ENCODE data around the gene FBXO7.

FBXO7 gene

DNA sequence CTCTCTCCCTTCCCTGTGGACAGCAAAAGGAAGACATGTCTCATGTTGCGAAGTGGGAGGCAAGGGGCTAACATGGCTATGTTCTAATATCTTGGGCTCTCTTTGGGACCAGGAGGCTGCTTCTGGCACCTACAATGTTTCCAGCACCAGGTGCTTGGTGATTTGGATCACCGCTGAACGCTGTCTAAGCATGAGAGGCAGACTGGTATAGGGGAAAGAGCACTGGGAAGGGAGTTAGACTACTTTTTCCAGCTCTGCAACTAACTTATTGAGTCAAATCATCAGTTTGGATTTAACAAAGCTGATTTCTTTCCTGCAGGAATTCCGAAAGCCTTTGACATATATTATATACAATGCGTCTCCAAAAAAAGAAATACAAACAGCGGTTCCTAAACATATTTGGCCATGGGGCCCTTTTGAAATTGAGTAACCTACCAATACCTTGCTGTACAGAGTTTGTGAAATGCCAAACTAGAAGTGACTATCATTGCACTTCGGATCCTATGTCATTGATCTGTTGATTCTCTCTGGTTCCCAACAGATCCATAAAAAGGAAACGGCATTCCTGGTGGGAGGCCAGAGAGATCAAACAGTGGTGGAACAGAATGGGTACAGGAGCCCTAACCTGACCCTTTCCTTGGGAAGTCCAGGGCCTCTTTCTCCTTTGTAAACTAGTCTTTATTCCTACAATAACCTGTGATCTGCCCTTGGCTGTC, 37.8 kb downstream of the FBXO7 start:
- Histone ChIP-seq H3K36me3 (ENCODE audit: control insufficient read depth in 2 of 2, insufficient read depth in 1 of 2, low read length in 2 of 2) (no peaks in the 10 kb centered on the region), H3K4me3 (ENCODE audit: low read depth, low read length) (no peak overlapping the region), H3K27ac (ENCODE audit: extremely low read depth, low read depth, low read length) (no peak overlapping the region), H3K9me3 (ENCODE audit: control insufficient read depth, insufficient read depth, low read depth, low read length) (no peaks in the 10 kb centered on the region), H3K4me1 (ENCODE audit: control insufficient read depth, insufficient read depth, low read length) (no peaks in the 10 kb centered on the region)
- CTCF ChIA-PET, result no interaction called here
- TF ChIP-seq ZNF426 (tag by site-specific recombination; IDR thresholded peaks at IDR 0.05), result no peak
- no peak for TF ChIP-seq ZNF623 (tag by site-specific recombination; IDR thresholded peaks at IDR 0.05)
- TF ChIP-seq, protein P1, sequence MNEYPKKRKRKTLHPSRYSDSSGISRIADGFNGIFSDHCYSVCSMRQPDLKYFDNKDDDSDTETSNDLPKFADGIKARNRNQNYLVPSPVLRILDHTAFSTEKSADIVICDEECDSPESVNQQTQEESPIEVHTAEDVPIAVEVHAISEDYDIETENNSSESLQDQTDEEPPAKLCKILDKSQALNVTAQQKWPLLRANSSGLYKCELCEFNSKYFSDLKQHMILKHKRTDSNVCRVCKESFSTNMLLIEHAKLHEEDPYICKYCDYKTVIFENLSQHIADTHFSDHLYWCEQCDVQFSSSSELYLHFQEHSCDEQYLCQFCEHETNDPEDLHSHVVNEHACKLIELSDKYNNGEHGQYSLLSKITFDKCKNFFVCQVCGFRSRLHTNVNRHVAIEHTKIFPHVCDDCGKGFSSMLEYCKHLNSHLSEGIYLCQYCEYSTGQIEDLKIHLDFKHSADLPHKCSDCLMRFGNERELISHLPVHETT (tag by site-specific recombination; IDR thresholded peaks at IDR 0.05), result no peak
- TF ChIP-seq ZNF48 (tag by site-specific recombination; IDR thresholded peaks at IDR 0.05), result no peak
- no peak for TF ChIP-seq ZNF837 (tag by site-specific recombination; IDR thresholded peaks at IDR 0.05)
- TF ChIP-seq ZNF510 (tag by site-specific recombination; IDR thresholded peaks at IDR 0.05; ENCODE audit: insufficient replicate concordance), result no peak
- POLR2A ChIA-PET, result no interaction called here

DNA sequence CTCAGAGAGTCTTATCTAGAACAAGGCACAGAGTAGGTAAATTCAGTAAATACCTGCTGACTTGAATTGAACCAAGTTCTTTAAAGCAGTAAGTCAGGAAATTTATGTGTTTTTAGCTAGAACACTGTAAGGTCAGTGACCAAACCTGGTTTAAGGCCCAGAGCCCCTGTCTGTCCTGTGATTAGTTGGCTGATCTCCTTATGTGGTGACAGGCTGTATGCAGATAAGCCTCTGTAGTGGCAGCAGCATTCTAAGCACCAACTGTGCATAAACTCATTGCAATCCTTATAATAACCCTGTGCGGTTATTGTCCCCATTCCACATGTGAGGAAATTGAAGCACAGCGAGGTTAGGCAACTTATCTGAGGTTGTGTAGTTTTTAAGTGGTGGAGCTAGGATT, 40.5 kb downstream of the FBXO7 start:
- no peaks in the 10 kb centered on the region for H3K4me1 ChIP-seq (ENCODE audit: control insufficient read depth, insufficient read depth, low read length)
- ChIA-PET CTCF (interaction anchor here (1.1 to 6.5 kb wide), 2 partner anchors 14 to 108 kb away, joined by 5 to 28 read pairs; no protein-coding TSS in a partner anchor), POLR2A (no interaction called here)
- H3K27ac ChIP-seq (ENCODE audit: extremely low read depth, low read depth, low read length), result no peak overlapping the region
- H3K4me3 ChIP-seq (ENCODE audit: low read depth, low read length), result no peak overlapping the region
- H3K9me3 ChIP-seq (ENCODE audit: control insufficient read depth, insufficient read depth, low read depth, low read length), result no peaks in the 10 kb centered on the region
- no peaks in the 10 kb centered on the region for H3K36me3 ChIP-seq (ENCODE audit: control insufficient read depth in 2 of 2, insufficient read depth in 1 of 2, low read length in 2 of 2)
- TF ChIP-seq ZNF610 (tag by site-specific recombination; IDR thresholded peaks at IDR 0.05; ENCODE audit: borderline replicate concordance), result no peak
- no peak for TF ChIP-seq ZNF132 (tag by site-specific recombination; IDR thresholded peaks at IDR 0.05; ENCODE audit: borderline replicate concordance)
- TF ChIP-seq, protein P2, sequence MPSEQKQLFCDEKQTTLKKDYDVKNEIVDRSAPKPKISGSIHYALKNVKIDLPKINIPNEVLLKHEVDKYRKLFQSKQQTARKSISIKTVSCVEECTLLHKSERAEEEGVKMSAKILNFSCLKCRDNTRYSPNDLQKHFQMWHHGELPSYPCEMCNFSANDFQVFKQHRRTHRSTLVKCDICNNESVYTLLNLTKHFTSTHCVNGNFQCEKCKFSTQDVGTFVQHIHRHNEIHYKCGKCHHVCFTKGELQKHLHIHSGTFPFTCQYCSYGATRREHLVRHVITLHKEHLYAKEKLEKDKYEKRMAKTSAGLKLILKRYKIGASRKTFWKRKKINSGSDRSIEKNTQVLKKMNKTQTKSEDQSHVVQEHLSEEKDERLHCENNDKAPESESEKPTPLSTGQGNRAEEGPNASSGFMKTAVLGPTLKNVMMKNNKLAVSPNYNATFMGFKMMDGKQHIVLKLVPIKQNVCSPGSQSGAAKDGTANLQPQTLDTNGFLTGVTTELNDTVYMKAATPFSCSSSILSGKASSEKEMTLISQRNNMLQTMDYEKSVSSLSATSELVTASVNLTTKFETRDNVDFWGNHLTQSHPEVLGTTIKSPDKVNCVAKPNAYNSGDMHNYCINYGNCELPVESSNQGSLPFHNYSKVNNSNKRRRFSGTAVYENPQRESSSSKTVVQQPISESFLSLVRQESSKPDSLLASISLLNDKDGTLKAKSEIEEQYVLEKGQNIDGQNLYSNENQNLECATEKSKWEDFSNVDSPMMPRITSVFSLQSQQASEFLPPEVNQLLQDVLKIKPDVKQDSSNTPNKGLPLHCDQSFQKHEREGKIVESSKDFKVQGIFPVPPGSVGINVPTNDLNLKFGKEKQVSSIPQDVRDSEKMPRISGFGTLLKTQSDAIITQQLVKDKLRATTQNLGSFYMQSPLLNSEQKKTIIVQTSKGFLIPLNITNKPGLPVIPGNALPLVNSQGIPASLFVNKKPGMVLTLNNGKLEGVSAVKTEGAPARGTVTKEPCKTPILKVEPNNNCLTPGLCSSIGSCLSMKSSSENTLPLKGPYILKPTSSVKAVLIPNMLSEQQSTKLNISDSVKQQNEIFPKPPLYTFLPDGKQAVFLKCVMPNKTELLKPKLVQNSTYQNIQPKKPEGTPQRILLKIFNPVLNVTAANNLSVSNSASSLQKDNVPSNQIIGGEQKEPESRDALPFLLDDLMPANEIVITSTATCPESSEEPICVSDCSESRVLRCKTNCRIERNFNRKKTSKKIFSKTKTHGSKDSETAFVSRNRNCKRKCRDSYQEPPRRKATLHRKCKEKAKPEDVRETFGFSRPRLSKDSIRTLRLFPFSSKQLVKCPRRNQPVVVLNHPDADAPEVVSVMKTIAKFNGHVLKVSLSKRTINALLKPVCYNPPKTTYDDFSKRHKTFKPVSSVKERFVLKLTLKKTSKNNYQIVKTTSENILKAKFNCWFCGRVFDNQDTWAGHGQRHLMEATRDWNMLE (tag by site-specific recombination; conservative IDR thresholded peaks at IDR 0.05; ENCODE audit: low read depth), result no peak
- TF ChIP-seq, protein P3, sequence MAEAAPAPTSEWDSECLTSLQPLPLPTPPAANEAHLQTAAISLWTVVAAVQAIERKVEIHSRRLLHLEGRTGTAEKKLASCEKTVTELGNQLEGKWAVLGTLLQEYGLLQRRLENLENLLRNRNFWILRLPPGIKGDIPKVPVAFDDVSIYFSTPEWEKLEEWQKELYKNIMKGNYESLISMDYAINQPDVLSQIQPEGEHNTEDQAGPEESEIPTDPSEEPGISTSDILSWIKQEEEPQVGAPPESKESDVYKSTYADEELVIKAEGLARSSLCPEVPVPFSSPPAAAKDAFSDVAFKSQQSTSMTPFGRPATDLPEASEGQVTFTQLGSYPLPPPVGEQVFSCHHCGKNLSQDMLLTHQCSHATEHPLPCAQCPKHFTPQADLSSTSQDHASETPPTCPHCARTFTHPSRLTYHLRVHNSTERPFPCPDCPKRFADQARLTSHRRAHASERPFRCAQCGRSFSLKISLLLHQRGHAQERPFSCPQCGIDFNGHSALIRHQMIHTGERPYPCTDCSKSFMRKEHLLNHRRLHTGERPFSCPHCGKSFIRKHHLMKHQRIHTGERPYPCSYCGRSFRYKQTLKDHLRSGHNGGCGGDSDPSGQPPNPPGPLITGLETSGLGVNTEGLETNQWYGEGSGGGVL (tag by site-specific recombination; IDR thresholded peaks at IDR 0.05), result no peak
- TF ChIP-seq ZNF544 (tag by site-specific recombination; IDR thresholded peaks at IDR 0.05), result no peak
- no peak for TF ChIP-seq ZNF76 (tag by site-specific recombination; IDR thresholded peaks at IDR 0.05; ENCODE audit: borderline replicate concordance, low read depth)
- TF ChIP-seq, protein P4, sequence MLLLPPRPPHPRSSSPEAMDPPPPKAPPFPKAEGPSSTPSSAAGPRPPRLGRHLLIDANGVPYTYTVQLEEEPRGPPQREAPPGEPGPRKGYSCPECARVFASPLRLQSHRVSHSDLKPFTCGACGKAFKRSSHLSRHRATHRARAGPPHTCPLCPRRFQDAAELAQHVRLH (tag by site-specific recombination; IDR thresholded peaks at IDR 0.05), result no peak
- TF ChIP-seq, protein P5, sequence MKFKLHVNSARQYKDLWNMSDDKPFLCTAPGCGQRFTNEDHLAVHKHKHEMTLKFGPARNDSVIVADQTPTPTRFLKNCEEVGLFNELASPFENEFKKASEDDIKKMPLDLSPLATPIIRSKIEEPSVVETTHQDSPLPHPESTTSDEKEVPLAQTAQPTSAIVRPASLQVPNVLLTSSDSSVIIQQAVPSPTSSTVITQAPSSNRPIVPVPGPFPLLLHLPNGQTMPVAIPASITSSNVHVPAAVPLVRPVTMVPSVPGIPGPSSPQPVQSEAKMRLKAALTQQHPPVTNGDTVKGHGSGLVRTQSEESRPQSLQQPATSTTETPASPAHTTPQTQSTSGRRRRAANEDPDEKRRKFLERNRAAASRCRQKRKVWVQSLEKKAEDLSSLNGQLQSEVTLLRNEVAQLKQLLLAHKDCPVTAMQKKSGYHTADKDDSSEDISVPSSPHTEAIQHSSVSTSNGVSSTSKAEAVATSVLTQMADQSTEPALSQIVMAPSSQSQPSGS (tag by site-specific recombination; IDR thresholded peaks at IDR 0.05; ENCODE audit: low read depth), result no peak
- TF ChIP-seq ZNF629 (tag by site-specific recombination; IDR thresholded peaks at IDR 0.05), result no peak
- TF ChIP-seq ZFP37 (tag by site-specific recombination; IDR thresholded peaks at IDR 0.05), result no peak
- TF ChIP-seq, protein P6, sequence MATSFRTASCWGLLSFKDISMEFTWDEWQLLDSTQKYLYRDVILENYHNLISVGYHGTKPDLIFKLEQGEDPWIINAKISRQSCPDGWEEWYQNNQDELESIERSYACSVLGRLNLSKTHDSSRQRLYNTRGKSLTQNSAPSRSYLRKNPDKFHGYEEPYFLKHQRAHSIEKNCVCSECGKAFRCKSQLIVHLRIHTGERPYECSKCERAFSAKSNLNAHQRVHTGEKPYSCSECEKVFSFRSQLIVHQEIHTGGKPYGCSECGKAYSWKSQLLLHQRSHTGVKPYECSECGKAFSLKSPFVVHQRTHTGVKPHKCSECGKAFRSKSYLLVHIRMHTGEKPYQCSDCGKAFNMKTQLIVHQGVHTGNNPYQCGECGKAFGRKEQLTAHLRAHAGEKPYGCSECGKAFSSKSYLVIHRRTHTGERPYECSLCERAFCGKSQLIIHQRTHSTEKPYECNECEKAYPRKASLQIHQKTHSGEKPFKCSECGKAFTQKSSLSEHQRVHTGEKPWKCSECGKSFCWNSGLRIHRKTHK (tag by site-specific recombination; IDR thresholded peaks at IDR 0.05), result no peak
- no peak for TF ChIP-seq ZNF791 (tag by site-specific recombination; IDR thresholded peaks at IDR 0.05)
- TF ChIP-seq, protein P1 (tag by site-specific recombination; IDR thresholded peaks at IDR 0.05), result no peak
- no peak for TF ChIP-seq ZNF48 (tag by site-specific recombination; IDR thresholded peaks at IDR 0.05)
- no peak for TF ChIP-seq ZNF549 (tag by site-specific recombination; IDR thresholded peaks at IDR 0.05)
- TF ChIP-seq ZNF558 (tag by site-specific recombination; IDR thresholded peaks at IDR 0.05), result no peak
